HG02840 (cell line): ENCODE data around the gene UMAD1.

Experiments
- ATAC-seq: cut with Tn5 transposase; IDR thresholded peaks from one replicate; pipeline ENCODE4 v1.9.1; 2021; ENCODE audit warnings: mild to moderate bottlenecking, moderate library complexity, moderate number of reproducible peaks; ENCODE audit not compliant: unreplicated experiment, low FRiP score

The UMAD1 gene

DNA sequence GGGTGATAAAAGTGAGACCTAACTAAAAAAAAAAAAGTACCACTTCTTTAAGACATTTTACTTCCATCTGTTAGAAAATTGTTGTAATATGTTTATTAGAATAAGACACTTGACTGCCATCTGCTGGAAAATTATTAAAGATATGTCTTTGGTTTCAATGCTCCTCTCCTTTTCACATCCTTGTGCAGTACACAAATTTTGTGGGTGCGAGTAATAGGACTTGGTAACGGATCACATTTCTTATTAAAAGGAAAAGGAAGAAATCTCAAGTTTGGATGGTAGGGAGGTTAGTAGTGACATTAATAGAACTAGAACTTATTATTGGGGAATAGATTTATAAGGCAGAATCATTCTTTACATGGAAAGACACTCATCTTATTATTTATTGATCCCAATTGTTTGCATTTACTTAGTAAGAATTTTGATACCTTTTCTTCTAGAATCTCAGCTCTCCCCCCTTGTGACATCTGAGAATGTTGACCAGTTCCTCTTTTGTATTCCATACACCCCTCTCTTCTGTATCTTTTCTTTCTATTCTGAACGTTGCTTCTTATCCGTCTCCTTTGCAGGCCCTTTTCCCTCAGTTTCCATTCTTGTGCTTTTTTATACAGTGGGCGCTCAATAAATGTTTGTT is 120.9 kb downstream of the UMAD1 start:
- ATAC-seq: no peak

DNA sequence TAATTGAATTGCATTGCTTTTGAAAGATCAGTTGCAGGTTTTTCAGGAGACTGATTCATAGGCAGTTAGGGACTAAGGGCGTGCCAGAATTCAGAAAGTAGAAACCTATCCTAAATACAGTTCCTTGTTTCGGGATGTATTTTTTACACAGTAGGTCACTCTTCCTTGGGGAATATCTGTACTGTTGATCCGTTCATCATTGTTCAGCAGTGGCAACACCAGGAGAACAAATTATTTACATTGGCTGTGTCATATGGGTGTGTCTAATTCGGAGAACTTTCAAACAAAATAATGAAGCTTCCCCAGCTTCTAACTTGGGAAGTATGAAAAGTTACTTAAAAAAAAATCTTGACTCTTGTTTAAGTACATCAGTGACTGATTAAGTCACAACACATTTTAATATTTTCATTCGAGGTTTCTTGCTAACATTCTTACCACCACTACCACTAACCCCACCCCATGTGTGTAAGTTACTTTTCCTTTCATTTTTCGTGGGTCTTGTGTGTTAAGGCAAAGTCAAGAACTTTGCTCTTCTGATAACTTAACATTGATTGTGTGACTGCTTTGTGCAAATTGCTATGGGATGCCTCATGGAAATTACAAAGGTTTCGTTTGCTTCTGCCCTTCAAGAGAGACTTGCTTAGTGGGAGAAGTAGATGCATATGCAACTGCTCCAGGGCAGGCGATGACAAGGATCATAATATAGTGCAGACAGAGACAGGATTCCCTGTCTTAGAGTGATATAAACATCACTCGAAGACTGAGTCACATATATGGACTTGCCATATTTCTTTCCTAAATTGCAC is 121.6 kb downstream of the UMAD1 start:
- no peak for ATAC-seq

DNA sequence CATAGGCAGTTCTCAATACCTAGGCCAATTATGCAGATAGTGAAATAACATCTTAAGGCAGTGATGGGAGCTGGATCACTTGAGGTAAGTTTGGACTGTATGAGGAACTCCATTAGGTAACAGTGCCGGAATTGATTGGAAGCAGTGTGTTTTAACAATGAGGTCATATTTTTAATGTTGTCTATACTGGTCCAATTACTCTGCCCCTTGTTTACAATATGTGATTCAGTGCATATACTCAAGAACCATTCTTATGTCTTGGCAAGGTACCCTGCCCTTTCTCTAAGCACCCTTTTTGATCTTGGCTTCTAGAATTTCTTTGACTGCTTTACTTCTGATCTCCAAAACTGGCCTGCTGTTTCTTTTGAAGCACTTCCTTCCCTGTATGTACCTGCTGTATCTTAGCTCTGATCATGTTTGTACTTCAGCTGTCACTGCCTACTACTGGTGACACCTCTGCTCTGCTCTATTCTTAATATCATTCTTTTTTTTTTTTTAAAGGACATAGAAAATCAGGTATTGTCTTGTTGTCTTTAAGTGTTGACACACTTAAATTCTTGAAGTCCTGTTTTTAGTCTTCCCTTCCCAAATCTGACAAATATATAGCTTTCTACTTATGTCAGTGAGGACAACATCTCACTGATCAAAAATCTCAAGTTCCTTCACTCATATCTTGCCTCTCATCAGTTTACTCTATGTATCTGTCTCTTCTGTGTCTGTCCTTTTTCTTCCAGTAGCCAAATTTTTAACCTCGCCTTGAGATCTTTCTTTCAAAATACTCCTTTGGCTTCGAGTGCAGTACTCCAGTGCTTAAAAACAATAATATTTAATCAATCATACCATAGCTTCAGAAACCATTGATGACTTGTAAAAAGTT is 124.2 kb downstream of the UMAD1 start:
- no peak for ATAC-seq

DNA sequence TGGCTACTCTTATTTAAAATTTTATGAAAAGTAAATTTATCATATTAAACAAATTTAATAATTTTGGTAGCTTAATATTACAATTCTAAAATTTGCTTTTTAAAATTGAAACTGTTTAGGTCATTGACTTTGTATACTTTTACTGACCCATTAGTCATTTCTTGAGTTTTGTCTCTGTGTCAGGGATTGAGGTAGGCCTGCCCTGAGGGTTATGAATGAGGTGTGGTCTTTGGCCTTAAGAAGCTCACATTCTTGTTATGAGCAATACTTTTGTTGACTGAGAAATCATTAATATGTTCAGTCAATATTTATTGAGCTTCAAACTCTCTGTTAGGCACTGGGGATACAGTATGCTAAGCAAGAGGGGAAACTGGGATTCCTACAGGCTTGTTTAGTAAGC is 124.9 kb downstream of the UMAD1 start:
- ATAC-seq: peak; percentile 72

DNA sequence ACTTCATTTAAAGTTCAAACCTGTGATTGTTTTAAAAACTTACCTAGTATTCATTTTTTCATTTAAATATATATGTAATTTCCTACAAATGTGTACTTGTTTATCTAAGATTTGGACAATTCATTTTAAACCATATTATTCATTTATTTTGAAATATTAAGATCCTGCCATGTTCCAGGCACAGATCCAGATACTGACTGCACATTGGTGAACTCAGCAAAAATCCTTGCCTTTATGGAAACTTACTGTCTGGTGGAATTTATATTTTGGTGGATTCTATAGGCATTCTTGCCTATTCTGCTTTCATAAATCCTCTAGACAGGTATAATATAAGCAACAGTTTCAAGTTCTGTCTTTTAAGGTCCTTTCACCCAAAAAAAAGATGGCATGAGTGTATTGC is 126.1 kb downstream of the UMAD1 start:
- ATAC-seq: no peak

DNA sequence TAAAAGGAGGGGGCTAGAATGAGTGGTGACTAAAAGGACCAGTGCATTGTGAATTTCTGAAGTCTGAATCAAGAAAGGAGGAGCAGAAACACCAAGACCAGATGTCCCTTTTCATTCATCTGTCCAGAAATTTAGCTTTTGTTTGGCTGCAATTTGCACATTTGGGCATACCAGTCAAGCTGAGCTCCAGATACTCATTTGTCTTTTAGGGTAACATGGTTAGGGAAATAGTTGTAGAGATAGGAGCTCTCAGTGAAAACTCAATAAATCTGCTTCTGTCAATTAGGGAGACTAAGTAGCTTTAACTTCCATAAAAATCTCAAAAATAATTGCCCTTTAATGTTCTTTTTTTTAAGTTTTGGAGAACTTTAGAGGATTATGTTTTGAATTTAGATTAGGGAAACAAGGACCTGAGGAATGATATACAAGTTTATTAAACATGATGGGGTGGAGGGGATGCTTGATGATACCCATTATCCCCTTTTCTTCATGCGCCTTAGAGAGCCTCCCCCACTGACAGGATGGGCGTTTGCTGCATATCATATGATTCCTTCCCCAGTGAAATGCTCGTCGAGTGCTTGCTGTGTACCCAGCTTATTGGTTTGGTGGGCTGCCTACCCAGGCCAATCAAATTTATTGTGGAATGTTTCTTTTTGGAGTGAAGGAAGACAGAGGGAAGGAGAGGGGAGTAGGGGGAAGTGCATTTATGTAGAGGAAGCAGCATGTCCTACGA is 128.6 kb downstream of the UMAD1 start:
- ATAC-seq: no peak

DNA sequence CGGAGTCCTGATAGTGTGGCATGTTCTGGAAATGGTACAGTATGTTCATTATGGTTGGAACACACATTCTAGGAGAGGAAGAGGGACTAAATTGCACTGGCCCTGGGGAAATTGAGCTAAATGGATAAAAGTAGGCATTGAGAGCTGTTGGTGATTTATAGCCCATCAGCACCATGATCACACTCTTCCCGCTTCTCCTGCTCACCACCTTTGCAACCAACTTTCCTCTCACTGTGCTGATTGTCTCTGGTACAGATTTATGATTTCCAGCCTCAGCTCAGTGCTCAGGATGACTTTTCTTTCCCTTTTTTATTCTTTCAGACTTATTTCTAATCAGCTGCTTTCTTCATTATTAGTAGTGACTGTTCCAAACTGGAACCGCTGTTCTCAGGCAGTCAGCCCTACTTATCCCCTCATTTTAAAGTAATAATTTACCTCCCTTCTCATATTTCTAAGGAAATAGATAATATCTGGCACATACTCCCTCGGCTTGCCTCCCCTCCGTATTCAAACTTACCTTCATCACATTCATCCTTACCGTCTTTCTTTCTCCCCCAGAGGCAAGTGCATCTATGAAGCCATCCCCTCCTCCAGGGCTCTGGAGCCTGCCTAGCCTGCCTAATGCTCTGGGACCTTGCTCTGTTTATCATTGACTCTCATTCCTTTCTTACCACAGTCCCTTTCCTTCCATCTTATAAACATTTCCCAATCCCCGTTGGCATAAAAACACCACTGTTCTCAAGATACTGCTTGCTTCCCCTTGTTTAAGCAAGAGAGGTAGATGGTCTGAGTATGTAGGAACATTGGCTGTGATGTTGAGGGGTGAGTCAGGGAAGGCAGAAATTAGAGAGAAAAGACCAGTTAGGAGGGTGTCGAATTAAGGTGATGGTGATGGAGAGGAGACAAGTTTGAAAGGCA is 129.4 kb downstream of the UMAD1 start:
- no peak for ATAC-seq

DNA sequence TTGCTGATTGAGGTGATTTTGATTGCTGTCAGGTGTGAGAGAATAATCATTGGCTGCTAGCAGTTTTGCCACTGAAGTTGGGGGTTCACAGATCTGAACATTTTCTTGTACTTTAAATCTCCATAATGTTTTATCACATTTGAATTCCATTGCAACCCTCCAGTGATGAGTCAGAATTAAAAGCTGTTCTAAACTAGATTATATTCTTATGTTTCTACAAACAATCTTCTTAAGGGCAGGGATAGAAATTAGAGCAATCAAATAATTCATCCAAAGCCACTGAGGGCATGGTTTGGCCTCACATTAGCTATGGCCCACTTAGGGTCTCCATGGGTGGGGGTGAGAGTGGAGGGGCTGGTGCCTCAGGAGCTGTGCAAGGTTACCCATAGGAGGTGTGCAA is 130.9 kb downstream of the UMAD1 start:
- no peak for ATAC-seq

DNA sequence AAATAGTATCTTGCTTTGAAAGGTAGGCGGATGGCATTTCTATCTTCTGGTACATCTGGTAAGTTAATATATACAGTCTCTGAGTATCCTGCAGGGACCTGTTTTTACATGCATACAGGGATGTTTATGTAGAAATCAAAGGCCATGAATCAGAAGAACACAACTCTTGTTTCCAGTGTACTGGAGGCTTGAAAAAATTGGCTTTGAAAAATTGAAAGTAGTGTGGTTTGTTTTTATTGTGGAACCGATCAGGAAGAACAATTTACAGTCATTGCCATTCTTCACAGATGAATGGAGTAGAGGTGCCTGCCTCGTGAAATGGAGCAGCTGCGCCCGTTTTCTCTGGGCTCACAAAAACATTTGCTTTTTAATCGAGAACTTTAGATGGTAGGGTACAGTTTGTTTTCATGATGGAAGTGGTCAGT is 131.9 kb downstream of the UMAD1 start:
- no peak for ATAC-seq

DNA sequence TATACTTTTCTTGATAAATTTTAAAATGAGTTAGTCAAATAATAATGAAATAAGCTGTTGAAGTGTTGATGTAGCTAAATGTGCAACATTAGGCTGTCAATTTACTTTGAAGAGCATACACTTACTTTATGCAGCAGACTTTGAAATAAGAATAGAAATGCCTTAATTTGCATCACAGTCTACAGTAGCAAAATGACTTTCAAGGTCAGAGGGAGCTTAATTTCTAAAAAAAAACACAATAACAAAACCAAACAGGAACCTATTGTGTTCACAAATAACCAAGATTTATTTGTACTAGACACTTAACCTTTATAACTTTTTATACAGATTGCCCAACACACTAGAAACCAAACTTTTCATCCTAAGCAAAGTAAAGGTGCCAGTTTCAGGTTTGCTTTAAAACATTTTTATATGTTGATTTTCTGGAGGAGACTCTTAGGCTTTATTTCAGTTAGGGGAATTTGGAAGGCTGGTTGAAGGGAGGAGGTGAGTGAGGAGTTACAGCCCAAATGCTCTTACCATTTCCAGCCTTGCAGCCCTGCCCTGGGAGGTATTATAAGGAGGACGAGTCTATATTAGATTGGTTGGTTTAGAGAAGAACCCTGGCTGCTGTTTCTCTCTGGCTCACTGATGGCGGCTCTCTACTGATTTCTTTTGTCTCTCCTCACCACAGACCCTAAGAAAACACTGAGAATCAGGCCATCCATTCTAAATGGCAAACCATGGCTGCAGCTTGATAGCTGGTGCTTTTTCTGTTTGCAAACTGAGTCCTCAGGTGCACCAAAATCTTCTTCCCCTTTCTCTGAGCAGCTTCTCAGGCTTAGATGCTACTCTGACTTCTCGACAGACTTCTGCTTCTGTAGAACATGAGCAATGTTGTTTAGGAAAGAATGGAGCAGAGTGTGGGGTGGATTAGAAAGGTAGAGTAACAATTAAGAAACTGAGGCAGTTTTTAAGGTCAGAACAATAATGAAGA is 133.1 kb downstream of the UMAD1 start:
- peak; percentile 54 for ATAC-seq

DNA sequence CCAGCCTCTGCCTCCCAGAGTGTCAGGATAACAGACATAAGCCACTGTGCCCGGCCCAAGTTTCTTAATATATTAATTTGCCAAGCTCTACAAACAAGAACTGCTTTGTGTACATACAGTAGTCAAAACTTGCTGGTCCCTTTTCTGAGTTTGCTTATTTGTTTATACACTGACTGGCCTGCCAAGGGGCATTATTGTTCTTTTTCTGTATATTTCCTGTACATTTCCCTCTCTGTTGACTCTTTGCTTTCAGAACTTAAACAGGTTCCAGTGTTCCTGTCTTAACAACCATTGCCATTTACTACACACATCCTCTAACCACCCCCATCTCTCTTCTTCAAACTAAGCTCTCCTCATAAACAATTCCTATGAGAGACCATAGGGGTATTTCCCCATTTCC is 139.3 kb downstream of the UMAD1 start:
- no peak for ATAC-seq

DNA sequence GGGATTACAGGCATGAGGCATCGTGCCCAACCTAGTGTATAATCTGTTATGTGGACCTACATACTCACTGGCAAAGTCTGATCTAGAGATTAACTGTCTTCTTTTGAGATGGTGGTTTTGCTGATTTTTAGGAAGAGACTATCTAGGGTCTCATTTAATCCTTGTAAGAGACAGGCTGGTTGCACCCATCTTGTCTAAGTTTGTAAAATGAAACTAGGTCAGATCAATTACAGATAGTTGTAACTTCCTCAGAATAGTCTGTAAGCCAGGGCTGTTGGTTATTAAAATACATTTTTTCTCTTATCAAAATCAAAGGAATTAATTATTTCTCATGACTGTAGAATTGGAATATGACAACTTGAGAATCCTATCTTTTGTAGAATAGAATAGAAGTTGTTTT is 142.4 kb downstream of the UMAD1 start:
- ATAC-seq: no peak

DNA sequence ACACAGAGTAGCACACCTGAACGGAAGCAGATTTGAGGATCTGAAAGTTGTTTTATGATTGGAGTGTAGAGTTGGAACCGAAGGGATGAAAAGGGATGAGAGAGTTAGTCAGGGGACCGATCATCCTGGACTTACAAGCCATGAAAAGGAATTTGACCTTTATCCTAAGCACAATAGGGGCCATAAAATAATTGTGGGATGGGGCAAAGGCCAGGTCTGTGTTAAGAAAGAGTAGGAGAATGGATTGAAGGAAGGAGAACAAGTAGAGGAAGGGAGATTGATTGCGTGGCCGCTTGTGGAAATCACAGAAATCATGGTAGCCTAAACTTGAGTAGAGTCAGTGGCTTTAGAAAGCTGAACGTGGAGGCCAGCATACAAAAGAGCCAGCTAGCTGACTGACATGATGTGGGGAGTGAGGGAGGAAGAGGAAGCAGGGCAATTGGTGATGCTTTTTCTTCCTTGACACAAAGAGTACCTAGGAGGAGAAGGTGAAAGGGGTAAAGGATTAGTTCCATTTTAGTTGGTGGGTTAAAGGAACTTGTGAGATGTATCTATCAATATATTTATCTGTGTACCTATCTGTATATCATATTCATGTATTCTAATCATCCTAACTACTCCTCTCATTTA is 144.9 kb downstream of the UMAD1 start:
- no peak for ATAC-seq

DNA sequence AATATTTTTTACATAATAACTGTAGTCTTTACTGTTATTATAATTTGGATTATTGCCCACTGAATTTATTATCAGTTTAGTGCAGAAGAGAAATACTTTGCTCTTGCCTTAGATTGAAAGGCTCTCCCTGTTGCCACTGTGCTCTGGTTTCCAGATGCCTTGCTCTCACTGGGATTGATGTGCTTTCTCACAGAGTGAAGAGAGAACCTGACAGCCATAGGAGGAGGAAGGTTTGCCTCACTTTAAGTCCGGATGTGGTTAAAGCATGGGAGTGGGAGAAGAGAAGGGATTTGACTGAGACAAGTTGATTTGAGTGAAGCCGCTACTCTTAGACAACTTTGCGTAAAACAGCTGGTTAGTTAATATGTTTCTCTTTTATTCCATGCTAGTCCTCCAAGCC is 146.0 kb downstream of the UMAD1 start:
- ATAC-seq: no peak

DNA sequence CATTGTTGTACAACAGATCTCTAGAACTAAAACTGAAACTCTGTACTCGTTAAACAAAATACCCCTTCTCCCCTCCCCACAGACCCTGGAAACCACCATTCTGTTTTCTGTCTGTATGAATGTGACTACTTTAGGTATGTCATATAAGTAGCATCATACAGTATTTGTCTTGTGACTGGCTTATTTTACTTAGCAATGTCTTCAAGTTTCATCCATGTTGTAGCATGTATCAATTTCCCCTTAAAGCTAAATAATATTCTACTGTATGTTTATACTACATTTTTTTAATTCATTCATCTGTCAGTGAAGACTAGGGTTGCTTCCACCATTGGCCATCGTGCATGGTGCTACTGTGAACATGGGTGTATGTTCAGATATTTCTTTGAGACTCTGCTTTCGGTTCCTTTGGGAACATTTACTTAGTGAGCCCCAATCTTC is 149.0 kb downstream of the UMAD1 start:
- peak; percentile 79 for ATAC-seq

DNA sequence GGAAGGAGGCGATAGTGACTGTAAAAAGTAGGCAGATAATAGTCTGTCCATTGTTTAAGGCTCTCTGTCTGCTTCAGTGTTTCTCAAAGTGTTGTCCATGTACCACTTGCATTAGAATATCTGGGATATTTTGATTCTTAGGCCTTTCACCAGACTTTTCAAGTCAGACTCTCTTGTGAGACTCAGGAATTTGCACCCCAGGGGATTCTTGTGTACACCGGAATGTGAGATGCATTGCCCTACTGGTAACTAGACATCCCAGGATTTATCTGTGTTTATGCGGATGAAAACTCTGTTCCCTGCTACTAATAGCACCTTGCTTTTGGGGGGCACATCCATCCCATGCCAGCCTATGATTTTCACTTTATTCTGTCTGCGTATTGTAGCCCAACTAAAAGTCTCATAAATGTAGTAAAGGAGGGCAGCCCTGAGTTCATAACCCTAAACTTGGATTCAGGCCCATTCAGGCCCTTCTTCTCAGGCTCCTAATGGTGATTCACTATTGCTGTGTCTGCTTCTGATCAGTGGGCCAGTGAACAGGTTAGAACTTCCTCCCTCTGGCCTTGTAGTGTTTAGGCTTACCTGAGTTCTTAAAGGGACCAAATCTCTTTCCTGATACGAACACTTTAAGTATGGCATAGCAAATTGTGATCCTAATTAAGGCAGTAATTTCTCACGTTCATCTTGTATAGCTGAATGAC is 149.6 kb downstream of the UMAD1 start:
- ATAC-seq: no peak

DNA sequence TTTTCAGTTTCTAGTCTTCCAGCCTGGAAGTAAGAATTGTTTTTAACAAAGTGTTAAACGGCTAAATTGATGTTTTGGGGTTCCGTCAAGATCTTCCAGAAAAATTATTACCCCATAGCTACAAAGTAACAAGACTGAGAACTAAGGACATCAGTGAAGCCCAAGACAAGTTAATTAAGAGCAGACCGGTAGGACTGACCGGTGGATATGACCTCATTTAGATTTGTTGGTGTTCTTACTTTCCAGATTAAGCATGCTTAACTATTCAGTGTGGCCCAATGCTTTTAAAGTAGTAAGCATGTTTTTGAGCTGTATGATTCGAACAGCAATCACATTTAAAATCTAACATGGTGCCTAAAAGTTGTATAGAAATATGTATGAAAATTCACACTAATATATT is 151.0 kb downstream of the UMAD1 start:
- ATAC-seq: no peak
